IPS-15b (cell line): Measurements from ENCODE around the gene STXBP5L.

Experiments used
- H3K27me3 ChIP-seq: one replicate; pipeline ENCODE4 v1.6.1; 2013; ENCODE audit warnings: low read length; ENCODE audit not compliant: control insufficient read depth, insufficient read depth
- H3K36me3 ChIP-seq: one replicate; pipeline ENCODE4 v1.6.1; 2013; ENCODE audit warnings: low read length; ENCODE audit not compliant: control insufficient read depth, insufficient read depth
- H3K4me1 ChIP-seq: one replicate; pipeline ENCODE4 v1.6.1; 2013; ENCODE audit warnings: mild to moderate bottlenecking, low read length; ENCODE audit not compliant: control insufficient read depth, insufficient read depth
- H3K4me3 ChIP-seq: one replicate; pipeline ENCODE4 v1.5.1; 2013; ENCODE audit warnings: low read depth, low read length
- H3K9ac ChIP-seq: one replicate; pipeline ENCODE4 v1.6.1; 2013; ENCODE audit warnings: low read depth, mild to moderate bottlenecking, low read length
- H3K9me3 ChIP-seq: one replicate; pipeline ENCODE4 v1.6.1; 2013; ENCODE audit warnings: mild to moderate bottlenecking, low read length; ENCODE audit not compliant: control insufficient read depth, insufficient read depth

Gene STXBP5L

DNA sequence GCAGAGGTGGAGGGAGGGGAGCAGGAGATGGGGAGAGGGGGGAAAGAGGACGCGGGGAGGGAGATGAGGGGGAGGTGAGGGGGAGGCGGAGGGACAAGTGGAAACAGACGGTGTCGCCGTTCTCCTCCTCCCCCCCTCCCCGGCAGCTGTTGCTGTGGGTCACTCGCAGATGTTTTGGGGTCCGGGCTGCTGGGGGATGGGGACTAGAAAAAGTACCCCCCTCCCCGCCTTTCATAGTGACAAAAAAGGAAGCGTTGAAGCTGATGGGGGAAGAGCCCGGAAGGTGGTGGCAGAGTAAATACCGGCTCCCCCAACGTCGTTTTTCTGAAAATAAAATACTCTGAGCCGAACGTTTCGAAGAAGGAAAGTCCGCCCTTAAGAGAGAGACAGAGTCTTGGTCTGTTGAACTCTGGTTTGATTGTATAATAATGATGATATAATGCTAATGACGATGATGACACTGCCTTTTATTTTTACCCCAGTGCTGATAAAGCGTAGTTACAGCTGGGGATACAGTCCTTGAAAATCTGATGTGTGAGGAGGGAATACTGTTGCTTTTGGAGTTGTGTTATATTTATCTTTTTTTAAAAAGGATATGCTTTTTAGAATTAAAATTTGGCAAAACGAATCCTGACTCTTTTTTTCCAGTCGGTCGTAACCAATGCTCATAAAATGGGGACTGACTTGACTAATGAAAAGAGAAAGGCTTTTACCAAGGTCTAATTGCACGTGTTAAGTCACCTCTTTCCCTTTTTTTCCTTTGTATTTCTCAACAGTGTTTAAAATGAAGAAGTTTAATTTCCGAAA lies 993 bp downstream of the STXBP5L start:
- Histone ChIP-seq H3K4me1 (no peaks in the 10 kb centered on the region), H3K36me3 (no peaks in the 10 kb centered on the region), H3K9me3 (no peaks in the 10 kb centered on the region), H3K27me3 (peaks cover 2% of the 10 kb centered on the region), H3K9ac (no peak overlapping the region), H3K4me3 (peak overlapping the region; percentile 83)

DNA sequence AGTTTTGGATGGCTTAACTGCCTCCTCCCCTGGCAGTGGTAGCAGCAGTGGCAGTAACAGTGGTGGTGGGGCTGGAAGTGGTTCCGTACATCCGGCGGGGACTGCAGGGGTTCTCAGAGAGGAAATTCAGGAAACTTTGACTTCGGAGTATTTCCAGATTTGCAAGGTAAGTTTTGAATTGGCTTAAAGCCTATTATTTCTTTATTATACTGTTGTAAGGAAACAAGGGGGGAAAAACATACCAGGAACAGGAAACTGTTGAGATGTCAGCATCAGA lies 1.5 kb downstream of the STXBP5L start:
- H3K4me1 ChIP-seq: no peaks in the 10 kb centered on the region
- H3K4me3 ChIP-seq: peak overlapping the region; percentile 83
- peaks cover 2% of the 10 kb centered on the region for H3K27me3 ChIP-seq
- no peaks in the 10 kb centered on the region for H3K9me3 ChIP-seq
- H3K36me3 ChIP-seq: no peaks in the 10 kb centered on the region
- no peak overlapping the region for H3K9ac ChIP-seq

DNA sequence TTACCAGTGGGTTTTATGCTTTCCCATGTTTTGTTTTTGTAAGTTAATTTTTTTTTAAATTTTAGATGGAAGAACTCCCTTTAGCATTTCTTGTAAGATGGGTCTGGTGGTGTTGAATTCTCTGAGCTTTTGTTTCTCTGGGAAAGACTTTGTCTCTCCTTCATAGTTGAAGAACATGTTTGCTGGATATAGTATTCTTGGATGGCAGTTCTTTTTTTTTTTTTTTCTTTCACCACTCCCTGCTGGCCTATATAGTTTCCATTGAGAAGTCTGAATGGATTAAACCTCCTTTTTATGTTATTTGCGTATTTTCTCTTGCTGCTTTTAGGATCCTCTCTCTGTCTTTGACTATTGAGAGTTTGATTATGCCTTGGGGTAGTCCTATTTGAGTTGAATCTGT lies 18.1 kb downstream of the STXBP5L start:
- Histone ChIP-seq H3K9me3 (no peaks in the 10 kb centered on the region), H3K4me3 (no peak overlapping the region), H3K9ac (no peak overlapping the region), H3K4me1 (no peaks in the 10 kb centered on the region), H3K27me3 (no peaks in the 10 kb centered on the region), H3K36me3 (no peaks in the 10 kb centered on the region)

DNA sequence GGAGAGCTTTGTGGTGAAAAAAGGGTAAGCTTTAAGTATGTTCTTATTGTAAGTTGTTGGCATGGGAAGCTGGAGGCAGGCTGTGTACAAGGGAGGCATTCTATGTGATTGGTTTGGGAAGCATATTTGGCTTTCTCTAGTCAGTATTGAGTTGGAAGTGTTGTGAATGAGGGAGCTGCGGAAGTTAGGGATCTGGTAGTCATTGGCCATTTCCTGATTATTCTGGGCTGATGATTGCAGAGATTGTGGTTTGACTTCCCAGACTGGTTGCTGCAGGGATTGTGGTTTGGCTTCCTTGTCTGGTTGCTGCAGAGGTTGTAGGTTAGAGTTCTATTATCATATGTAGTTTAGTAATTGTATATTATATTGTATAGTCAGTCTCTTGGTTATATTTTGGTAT lies 21.0 kb downstream of the STXBP5L start:
- Histone ChIP-seq H3K9me3 (no peaks in the 10 kb centered on the region), H3K4me3 (no peak overlapping the region), H3K9ac (no peak overlapping the region)

DNA sequence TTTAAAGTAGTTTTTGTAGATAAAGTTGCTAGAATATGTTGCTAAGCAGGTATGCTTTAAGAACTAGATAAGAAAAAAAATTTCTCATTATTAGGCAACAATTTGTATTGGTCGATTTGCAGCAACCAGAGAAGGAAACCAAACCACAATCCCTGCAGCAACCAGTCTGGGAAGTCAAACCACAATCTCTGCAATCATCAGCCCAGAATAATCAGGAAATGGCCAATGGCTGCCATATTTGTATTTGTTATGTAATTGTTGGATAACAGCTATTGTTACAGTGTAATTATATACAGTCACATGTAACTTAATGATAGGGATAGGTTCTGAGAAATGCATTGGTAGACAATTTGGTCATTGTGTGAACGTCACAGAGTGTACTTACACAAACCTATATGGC lies 23.6 kb downstream of the STXBP5L start:
- Histone ChIP-seq H3K4me3 (no peak overlapping the region), H3K36me3 (no peaks in the 10 kb centered on the region), H3K9ac (no peak overlapping the region), H3K9me3 (no peaks in the 10 kb centered on the region), H3K4me1 (no peaks in the 10 kb centered on the region), H3K27me3 (no peaks in the 10 kb centered on the region)

More for the DNA sequence above, 21.0 kb downstream of the STXBP5L start:
- H3K36me3 ChIP-seq: no peaks in the 10 kb centered on the region
- H3K4me1 ChIP-seq: no peaks in the 10 kb centered on the region
- no peaks in the 10 kb centered on the region for H3K27me3 ChIP-seq

- Histone ChIP-seq H3K27me3 (no peaks in the 10 kb centered on the region), H3K4me3 (no peak overlapping the region), H3K4me1 (no peaks in the 10 kb centered on the region), H3K9me3 (no peaks in the 10 kb centered on the region), H3K9ac (no peak overlapping the region), H3K36me3 (no peaks in the 10 kb centered on the region)
Observed at GRCh38 chr3:120956143-120956542, 48.1 kb downstream of the STXBP5L start.

GRCh38 chr3:120982608-120983320 lies 74.8 kb downstream of the STXBP5L start:
- Histone ChIP-seq H3K9ac (no peak overlapping the region), H3K4me1 (no peaks in the 10 kb centered on the region), H3K27me3 (no peaks in the 10 kb centered on the region), H3K36me3 (no peaks in the 10 kb centered on the region), H3K9me3 (no peaks in the 10 kb centered on the region), H3K4me3 (no peak overlapping the region)

GRCh38 chr3:120983321-120983665 lies 75.3 kb downstream of the STXBP5L start:
- H3K27me3 ChIP-seq: no peaks in the 10 kb centered on the region
- H3K9ac ChIP-seq: no peak overlapping the region
- H3K4me1 ChIP-seq: no peaks in the 10 kb centered on the region
- no peaks in the 10 kb centered on the region for H3K9me3 ChIP-seq
- no peaks in the 10 kb centered on the region for H3K36me3 ChIP-seq
- no peak overlapping the region for H3K4me3 ChIP-seq

GRCh38 chr3:120983841-120984240 lies 75.8 kb downstream of the STXBP5L start:
- Histone ChIP-seq H3K9ac (no peak overlapping the region), H3K4me3 (no peak overlapping the region), H3K4me1 (no peaks in the 10 kb centered on the region), H3K9me3 (no peaks in the 10 kb centered on the region), H3K36me3 (no peaks in the 10 kb centered on the region), H3K27me3 (no peaks in the 10 kb centered on the region)

GRCh38 chr3:120985242-120985641 lies 77.2 kb downstream of the STXBP5L start:
- H3K4me3 ChIP-seq: no peak overlapping the region
- no peak overlapping the region for H3K9ac ChIP-seq
- H3K9me3 ChIP-seq: no peaks in the 10 kb centered on the region
- H3K36me3 ChIP-seq: no peaks in the 10 kb centered on the region
- H3K4me1 ChIP-seq: no peaks in the 10 kb centered on the region
- H3K27me3 ChIP-seq: no peaks in the 10 kb centered on the region

DNA sequence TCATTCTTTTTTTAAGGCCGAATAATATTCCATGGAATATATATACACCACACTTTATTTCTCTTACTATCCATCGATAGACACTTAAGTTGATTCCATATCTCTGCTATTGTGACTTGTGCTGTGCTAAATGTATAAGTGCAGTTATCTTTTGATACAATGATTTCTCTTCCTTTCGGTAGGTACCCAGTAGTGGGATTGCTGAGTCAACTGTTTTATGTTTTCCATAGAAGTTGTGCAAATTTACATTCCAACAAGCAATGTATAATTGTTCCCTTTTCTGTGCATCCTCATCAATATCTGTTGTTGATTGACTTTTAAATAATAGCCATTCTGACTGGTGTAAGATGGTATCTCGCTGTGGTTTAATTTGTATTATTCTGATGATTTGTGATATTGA lies 81.0 kb downstream of the STXBP5L start:
- H3K9me3 ChIP-seq: no peaks in the 10 kb centered on the region
- H3K27me3 ChIP-seq: no peaks in the 10 kb centered on the region
- H3K4me1 ChIP-seq: no peaks in the 10 kb centered on the region

GRCh38 chr3:121018917-121019321 lies 110.9 kb downstream of the STXBP5L start:
- Histone ChIP-seq H3K4me3 (no peak overlapping the region), H3K9me3 (no peaks in the 10 kb centered on the region), H3K4me1 (no peaks in the 10 kb centered on the region)

More for the DNA sequence above, 81.0 kb downstream of the STXBP5L start:
- Histone ChIP-seq H3K36me3 (no peaks in the 10 kb centered on the region), H3K4me3 (no peak overlapping the region), H3K9ac (no peak overlapping the region)

More at GRCh38 chr3:121018917-121019321, 110.9 kb downstream of the STXBP5L start:
- no peaks in the 10 kb centered on the region for H3K36me3 ChIP-seq
- H3K9ac ChIP-seq: no peak overlapping the region
- H3K27me3 ChIP-seq: no peaks in the 10 kb centered on the region
